ENCODE measurements around the gene MEGF11.

GRCh38 chr15:66041276-66041675, 212.3 kb downstream of the MEGF11 start:
- TF ChIP-seq CTCF (conservative IDR thresholded peaks at IDR 0.05 in 1 of 2, IDR thresholded peaks at IDR 0.05 in 1 of 2; ENCODE audit: low read depth in 1 of 2, low read length in 2 of 2): no peak
- no peak for TF ChIP-seq EZH2 (IDR thresholded peaks at IDR 0.05; ENCODE audit: low read length, missing control alignments)
